Hematopoietic multipotent progenitor cell treated with erythropoietin and hydrocortisone succinate and interleukin-3 and kit ligand, for 15 days (in vitro differentiated cells): ENCODE data around the gene SLPI.

Experiments
- DNase-seq: peaks from one replicate; pipeline ENCODE4 v3.0.0-alpha.2; 2015; ENCODE audit warnings: low spot score

SLPI gene, protein sequence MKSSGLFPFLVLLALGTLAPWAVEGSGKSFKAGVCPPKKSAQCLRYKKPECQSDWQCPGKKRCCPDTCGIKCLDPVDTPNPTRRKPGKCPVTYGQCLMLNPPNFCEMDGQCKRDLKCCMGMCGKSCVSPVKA

DNA sequence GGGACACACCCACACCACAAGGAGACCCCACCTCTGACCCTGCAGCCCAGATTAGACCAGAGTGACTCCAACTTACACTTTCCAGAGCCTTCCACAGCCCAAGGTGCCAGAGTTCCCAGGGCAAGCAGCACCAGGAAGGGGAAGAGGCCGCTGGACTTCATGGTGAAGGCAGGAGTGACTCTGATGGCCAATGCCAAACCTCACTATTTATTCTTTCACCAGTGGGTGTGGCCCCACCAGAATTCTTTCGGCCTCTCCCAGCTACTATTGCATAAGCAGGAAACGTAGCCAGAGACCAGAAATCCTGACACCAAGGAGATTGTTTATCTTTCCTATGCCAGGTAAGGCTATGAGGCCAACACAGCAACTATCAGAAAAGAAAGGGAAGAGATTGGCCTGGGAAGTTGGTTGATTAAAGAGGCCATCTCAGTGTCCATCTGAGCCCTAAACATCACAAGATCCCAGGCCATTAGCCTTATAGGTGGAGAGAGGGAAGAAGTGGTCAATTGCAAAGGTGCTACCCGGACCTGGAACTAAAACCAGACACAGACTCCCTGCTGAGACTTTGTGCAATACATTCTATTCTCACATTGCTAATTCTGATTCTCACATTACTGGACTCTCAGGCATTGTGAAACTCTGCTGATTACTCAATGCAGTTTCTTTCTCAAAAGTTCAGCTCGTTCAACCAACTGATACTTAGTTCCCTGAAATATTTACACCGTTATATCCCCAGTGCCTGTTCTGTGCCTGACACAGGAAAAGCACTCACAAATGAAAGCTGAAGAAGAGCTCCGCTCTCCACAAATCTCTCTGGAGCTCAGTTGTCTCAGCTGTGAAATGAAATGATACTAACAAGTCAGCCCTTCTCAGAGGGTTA, at the start of gene SLPI:
SLPI (minus strand) TSS at position 182 of the 880 bp plus-strand sequence; CDS start at position 161, 21 bp downstream.
- DNase-seq, result no peak

DNA sequence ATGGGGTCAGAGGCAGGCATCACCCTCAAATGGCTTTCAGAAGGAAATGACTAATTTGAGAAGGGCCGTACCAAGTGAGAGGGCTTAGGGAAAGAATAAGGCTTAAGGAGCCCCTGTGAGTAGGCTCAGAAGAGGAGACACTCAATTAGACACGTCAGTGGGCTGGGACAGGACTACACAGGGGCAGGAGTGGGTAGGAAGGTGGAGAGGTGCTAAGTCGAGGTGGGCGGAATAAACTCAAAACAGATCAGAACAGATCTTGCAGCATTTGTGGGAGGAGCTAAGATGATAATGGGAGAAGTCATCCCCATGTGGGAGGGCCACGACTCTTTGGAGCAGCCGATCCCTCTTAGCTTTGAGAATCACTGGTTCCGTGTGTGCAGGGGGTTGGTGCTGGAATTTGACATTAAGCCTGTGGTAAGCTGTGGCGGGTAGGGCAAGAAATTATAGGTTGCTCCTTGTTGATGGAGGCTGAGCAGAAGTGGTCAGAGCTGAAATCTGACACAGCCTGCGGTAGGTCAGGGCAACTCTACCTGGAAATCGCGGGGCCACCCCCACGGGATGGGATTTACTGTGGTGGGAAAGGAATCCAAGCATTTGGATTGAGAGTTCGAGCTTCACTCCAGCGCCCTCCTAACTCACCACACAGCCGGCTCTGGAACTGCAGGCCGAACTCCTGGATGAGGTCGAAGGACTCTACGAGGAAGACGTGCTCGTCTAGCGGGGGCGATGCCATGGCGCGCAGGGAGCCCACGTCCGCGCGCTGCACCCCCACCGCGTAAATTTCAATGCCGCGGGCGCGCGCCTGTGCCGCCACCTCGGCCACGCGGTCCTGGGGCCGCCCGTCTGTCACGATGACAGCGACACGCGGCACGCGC, 49.5 kb upstream of the SLPI start:
- DNase-seq, result no peak

DNA sequence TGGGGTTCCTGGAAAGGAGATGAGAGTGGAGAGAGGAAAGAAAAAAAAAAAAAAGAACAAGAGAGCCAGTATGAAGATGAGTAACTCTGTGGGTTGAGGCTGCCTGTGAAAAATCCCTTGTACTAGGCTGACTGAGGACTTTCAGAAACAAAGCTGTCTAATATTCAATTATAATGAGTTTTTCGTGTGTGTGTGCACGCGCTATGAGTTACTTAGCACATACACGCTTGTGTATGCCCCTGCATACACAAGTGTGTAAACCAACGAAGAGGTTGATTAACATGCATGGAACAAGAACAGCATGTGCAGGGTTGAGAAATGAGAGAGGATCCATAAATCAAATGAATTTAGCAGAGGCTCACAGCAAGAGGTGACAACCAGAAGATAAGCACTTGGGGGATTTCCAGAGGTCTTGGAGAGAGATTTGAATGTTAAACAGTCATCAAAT, 47.5 kb upstream of the SLPI start:
- DNase-seq, result no peak

DNA sequence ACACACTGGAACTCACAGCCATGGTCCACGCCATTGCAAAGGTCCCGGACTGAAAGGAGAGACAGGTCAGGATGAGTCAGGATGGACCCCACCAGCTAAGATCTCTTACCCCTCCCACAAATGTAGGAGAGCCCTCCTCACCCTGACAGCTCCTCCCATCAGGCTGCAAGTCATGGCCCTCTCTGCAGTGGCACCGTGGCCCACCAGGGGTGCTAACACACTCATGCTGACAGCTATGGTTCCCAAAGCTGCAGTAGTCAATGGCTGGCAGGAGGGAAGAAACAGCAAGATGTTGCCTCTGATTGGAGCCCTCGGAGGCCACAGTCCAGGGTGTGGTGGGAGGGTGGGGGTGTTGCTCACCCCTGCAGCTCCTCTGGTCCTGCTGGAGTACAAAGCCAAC, 46.6 kb upstream of the SLPI start:
- no peak for DNase-seq

DNA sequence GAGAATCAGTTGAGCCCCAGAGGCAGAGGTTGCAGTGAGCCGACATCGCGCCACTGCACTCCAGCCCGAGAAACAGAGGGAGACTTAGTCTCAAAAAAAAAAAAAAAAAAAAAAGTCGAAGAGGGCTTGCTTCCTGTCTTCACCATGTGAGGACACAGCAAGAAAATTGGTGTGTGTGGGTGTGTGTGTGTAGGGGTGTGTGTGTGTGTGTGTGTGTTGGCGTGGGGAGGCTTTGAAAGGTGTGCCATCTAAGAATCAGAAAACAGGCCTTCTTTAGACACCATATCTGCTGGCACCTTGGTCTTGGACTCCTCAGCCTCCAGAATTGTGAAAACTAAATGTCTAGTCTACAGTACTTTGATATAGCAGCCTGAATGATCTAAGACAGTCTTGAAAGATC, 45.4 kb upstream of the SLPI start:
- DNase-seq, result no peak

DNA sequence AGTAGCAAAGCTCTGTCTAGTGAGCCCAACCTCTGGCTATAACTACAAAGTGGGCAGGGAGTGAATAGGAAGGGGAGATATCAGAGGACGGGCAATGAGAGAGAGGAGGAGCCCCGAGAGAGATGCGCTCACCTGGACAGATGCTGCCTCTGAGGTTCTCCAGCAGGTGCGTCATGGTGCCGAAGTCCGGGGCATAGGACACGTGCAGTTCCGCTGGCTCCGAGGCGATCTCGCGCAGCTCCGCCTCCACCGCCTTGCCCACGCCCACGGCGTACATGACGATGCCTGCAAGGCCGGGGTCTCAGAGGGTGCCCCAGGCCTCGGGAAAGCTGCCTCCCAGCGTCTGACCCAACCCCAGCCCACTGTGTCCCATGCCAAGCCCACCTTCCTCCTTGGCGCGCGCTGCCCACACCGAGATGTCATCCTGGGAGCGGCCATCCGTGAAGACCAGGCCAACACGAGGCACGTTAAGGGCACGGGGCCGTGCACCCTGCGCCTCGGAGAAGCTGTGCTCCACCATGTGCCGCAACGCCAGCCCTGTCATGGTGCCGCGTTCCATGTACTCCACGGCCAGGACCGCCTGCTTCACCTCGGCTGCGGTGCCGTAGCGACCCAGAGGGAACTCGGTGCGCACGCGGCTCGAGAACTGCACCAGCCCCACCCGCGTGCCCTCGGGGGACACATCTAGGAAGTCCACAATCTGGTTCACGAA, 43.6 kb upstream of the SLPI start:
- no peak for DNase-seq

DNA sequence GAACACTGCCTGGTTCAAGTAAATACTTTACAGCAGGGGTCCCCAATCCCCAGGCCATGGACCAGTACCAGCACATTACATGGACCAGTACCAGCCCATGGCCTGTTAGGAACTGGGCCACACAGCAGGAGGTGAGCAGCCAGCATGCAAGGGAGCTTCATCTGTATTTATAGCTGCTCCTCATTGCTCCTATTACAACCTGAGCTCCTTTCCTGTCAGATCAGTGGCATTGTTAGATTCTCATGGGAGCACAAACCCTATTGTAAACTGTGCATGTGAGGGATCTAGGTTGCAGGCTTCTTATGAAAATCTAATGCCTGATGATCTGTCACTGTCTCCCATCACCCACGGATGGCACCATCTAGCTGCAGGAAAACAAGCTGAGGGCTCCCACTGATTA, 40.3 kb upstream of the SLPI start:
- no peak for DNase-seq

DNA sequence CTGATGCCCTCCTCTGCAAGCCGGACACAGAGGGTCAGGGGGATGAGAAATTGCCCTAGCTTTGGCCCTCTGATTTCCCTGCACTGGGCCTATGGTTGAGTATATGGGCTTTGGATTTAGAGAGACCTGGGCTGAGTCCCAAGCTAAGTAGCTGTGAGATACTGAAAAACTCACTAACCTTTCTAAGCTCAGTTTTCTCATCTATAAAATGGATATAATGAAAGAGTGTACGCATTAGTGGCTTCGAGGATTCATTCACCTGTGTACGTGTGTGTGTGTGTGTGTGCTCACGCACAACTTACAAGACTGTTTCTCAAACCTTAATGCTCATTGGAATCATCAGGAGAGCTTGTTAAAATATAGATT, 39.6 kb upstream of the SLPI start:
- no peak for DNase-seq

DNA sequence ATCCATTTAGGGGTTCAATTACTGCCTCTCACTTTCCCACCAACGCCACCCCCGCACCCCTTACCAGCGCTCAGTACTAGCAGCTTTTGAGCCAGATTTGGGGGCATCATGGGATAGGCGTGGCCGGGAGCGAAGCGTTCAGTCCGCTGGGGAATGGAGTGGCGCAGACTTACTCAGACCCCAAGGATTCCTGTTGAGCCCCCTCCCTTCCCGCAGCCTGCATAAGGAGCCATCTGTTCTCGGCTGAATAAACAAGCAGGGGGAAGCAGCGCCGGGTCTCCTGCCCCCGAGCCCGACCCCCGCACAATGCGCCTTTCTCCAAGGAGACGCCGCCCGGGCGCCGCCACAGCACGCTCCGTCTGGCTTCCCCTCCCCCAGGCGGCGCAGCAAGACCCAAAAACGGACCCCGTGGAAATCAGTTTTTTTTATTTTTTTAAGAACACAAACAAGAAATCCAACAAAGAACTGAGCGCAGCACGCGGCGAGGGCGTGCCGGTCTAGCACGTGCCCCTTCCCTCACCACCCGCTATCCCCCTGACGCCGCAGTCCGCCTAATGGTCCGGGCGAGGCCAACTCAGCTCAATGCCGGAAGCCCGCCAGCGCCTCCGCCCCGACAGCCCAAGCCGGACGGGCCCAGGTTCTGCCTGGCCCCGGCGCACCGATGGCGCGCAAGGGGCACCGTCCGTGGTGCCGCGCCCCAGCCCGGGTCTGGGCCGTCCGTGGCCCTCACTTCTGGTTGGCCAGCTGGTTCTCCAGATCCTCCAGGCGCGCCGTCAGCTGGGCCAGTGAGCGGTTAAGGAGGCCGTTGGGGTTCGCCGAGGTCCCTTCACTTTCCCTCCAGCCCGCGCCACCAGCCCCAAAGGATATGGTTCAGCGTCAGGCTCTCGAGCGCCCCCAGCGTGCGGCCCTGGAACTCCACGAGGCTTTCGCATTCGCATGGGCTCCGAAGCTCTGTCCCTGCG, 39.0 kb upstream of the SLPI start:
- peak; percentile 64 for DNase-seq

DNA sequence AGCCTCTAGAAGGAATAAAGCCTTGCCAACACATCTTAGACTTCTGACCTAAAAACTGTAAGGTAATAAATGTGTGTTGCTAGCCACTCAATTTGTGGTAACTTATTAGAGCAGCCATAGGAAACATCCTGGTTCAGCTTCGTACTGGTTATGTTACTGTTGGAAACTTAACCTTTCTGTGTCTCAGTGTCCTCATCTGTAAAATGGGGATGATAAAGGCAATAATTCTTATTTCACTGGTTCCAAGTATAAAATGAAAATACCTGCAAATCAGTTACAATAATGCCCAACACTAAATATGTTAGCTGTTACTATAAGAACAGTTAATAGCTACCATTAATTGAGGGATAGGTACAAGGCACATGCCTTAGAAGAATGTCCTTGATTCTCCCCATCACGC, 38.0 kb upstream of the SLPI start:
- DNase-seq, result no peak

DNA sequence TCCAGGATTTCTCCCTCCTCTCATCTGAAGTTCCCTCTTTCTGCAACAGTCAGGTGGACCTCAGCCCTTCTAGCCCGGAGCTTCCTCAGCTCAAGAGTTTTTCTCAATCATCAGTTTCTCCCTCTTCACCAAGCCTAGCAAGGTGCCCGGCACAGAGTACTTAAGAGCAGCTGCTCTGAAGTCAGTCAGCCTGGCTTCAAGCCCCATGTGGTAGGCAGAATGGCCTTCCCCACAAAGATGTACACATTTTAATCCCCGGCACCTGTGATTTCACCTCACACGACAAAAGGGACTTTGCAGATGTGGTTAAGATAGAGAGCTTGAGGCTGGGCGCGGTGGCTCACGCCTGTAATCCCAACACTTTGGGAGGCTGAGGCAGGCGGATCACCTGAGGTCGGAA, 37.2 kb upstream of the SLPI start:
- no peak for DNase-seq

DNA sequence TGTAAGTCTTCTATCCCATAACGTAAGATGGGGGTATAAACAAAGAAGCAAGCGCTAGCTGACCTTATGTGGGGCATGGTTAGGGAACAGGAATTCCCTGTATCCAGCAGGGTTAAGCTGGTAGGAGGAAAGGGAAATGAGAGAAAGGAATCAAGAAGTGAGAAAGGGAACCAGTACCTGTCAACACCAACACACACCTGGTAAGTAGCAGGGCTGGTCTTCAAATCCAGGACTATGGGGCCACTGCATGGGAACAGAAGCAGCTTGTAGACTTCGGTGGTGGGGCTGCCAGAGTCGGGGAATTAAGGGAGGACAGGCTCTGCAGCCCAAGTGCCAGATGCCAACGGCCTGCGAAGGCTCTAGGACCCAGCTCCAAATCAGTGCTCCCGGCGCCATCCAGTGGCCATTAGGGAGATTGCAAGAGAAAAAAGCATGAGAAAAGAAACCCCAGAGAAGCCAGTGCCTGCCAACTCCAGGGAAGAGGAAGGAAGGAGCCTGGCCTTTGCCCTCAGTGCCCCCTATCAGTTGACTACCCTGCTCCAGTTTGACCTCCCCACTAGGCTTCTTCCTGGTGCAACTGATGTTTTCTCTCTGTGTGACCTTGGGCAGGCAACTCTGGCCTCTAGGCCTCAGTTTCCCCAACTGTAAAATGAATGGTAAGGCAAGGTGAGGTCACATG, 36.5 kb upstream of the SLPI start:
- peak; percentile 65 for DNase-seq

DNA sequence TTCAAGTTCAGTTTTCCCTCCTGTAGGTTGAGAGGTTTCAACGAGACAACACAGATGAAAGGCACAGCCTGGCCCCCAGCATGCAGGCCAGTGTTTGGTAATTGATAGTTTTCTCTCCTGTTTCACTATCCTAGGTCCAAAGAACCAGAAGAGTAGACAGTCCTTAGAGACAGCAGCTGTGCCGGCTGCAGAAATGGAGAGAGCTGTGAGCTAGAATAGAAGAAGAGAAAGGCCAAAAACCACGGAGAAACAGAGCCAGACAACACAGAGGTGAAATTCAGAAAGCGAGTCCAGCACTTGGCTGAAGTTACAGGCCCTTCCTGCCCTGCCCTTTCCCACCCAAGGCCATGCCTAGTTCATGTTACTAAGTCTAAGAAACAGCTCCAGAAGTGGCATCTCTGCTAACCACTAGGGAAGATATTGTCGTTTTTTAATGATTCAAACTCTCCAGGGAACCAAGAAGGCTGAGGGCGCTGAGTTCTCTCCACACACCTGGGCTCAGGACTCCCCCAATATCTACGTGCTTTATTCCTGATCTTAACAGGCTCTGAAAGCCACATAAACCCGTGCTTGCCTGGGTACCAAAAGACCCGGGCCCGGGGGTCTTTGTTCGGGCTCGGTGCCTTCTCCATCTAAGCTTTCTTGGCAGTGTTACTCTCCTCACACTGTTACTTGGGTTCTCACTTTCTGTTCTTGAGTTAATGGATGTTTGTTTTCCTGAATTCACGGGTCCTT, 35.7 kb upstream of the SLPI start:
- no peak for DNase-seq

DNA sequence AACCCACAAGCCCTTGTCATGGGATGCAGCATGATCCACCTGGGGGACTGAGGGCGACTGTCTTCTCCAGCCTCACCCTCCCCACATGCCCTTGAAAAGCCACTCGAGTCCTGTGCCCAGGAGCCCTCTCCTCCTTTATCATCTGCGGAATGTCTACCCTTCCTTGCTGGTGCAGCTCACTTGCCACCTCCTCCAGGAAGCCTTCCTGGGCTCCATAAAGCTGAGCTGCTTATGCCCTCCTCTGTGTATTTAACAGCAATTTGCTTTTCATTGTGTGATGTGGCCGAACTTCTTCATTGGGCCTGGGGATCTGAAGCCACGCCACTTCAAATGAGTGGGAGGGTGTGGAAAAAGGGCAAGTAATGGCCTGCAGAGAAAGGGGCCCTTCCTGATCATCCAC, 34.5 kb upstream of the SLPI start:
- no peak for DNase-seq

DNA sequence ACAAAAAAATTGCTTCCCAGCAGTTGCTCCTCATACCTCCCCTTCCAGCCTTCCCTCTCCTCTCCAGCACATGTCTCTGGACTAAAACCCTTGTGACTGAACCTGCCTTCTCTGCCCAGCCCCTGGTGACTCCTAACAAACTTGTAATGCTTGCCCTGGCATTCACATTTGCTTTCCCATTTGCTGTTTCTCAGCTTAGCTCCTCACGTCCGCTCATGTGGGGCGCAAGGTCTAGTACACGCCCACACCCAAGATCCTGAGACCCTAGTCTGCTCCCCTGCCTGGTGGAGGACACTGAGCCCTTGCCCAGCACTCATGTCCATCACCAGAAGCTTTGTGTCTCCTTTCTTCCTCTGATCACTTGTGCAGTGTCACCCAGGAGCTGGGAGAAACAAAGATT, 34.0 kb upstream of the SLPI start:
- DNase-seq, result no peak

DNA sequence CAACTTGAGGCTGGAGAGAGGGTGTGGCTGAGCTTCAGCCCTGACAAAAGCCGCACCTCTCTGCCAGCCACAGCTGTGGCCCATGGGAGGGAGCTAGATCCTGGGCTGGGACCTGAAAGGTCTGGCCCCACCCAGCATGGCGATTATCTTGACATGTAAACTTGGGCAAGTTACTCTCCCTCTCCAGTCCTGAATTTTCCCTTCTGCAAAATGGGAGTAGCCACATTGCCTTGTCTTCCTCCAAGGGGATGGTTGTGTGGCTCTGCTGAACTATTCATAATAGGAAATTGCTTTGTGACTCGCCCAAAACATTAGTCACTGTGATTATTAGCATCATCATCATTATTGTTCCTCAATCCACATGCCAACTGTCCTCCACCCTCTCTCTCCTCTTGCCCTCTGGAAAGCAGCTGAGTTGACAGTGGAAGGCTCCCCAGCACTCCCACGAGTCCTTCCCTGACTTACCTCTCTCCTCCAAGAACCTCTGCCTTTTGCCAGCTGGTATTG, 29.2 kb upstream of the SLPI start:
- no peak for DNase-seq

DNA sequence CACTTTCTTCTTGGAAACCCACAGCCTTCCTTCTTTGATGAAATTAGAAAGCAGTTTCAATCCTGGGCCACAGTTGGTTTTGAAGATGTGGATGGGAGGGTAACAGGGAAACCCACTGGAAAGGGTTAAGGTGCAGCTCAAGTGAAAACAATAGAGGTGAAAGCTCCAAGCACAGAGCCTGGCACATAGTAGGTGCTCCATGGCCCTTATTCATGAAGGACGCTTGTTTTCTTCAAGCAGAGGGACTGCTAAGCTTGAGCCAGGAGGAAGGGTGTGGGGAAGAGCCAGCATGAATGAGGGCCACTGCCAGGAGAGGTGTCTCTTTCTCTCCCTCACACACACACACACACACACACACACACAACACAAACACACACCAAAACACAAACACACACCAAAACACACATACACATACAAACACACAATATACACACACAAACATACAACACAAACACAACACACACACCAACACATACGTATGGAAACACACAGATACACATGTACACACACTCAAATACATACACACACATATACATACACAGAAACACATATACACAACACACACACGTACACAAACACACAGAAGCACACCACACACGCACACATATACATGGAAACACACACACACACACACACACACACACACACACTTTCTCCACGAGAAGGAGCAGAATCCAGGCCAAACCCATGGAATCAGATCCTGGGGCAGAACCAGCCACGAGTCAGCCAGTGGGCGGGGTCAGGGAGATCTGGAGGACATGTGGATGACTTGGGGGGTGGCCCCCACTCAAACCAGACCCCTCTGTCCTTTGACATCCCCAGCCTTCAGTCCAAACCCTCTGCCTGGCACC, 28.6 kb upstream of the SLPI start:
- no peak for DNase-seq

DNA sequence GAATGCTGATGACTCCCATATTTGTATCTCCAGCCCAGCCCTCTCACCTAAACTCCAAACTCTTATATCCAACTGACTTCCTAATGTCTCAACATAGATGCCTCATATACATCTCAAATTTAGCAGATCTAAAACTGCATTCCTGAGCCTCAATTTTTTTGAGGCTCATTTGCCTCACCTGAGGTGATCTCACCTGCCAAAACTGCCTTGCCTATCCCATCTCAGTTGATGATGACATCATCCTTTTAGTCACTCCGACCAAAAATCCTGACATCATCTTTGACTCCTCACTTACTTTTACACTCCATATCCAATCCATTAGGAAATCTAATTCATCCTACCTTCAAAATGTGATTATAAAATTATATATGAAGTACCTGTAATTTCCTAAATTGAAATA, 25.6 kb upstream of the SLPI start:
- no peak for DNase-seq

DNA sequence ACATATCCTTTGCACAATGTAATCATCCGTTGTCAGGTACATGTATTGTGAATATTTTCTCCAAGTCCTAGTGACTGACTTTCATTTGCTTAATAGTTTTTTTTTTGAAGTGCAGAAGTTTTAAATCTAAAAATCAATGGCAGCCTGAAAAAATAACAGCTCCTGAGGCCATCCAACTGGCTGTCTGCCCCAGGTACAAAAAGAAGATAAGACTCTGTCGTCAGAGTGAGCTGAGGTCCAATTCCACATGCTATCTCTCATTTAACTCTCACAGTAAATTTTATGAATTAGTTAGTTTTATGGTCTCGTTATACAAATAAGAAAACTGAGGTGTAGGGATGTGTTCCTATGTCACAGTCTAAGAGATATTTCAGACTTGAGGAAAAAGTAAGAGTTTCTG, 21.0 kb upstream of the SLPI start:
- no peak for DNase-seq
